ENCODE results near the gene DDX53. TPM values are rescaled to one million over a fixed set of nuclear protein-coding genes. Genes with fewer than 3 reads are reported as not detected.

Gene DDX53
- total RNA-seq (not detected), polyA plus RNA-seq (not detected)
- long read RNA-seq, donor 1: 0 reads
- long read RNA-seq, donor 2: 0 reads
- long read RNA-seq, donor 3: 0 reads

- Histone ChIP-seq H3K4me3 (no peak within 1 kb of the TSS), H3K36me3 (no peaks in the 10 kb centered on the region), H3K4me1 (no peaks in the 10 kb centered on the region), H3K27ac (no peak within 1 kb of the TSS), H3K27me3 (peaks cover 0 to 7% (median 0%) of the 10 kb centered on the region in 7 donors), H3K9me3 (no peaks in the 10 kb centered on the region)
- intact Hi-C loops (cut with DNase I): loop anchor here in 1 of 10 donors (10.0 kb wide), 1 partner anchor 555 kb away; no protein-coding TSS in a partner anchor
- DNase-seq (no peak), ATAC-seq (no peak)
- no peak for TF ChIP-seq CTCF (IDR thresholded peaks at IDR 0.05)
- 96 to 97% methylated on average over 23 of the region's 23 CpGs for WGBS, 2 donors
Measured at GRCh38 chrX:22999696-23000223, at the start of gene DDX53. DDX53 (plus strand) TSS chrX:22999960; CDS start chrX:23000058, 98 bp downstream.

- Histone ChIP-seq H3K36me3 (no peaks in the 10 kb centered on the region), H3K4me1 (peaks cover 0 to 12% (median 0%) of the 10 kb centered on the region in 9 donors), H3K27me3 (no peaks in the 10 kb centered on the region), H3K9me3 (no peaks in the 10 kb centered on the region), H3K27ac (no peak overlapping the region), H3K4me3 (no peak overlapping the region)
- peak in 1 of 8 donors; percentile 20 for ATAC-seq
- 69 to 72% methylated on average over 5 of the region's 5 CpGs for WGBS, 2 donors
- no peak for TF ChIP-seq CTCF (IDR thresholded peaks at IDR 0.05)
- no peak for DNase-seq
- intact Hi-C loops (cut with DNase I): no loop called here
Measured at GRCh38 chrX:22950269-22951266, 49.2 kb upstream of the DDX53 start.

GRCh38 chrX:22952010-22952409 is 47.8 kb upstream of the DDX53 start:
- ATAC-seq: no peak
- Histone ChIP-seq H3K27me3 (no peaks in the 10 kb centered on the region), H3K36me3 (no peaks in the 10 kb centered on the region), H3K9me3 (no peaks in the 10 kb centered on the region), H3K4me1 (peaks cover 0 to 12% (median 0%) of the 10 kb centered on the region in 9 donors), H3K27ac (no peak overlapping the region), H3K4me3 (no peak overlapping the region)
- no peak for TF ChIP-seq CTCF (IDR thresholded peaks at IDR 0.05)
- WGBS, 2 donors: 25 to 32% methylated on average over 6 of the region's 6 CpGs
- intact Hi-C loops (cut with DNase I): no loop called here
- DNase-seq: no peak

GRCh38 chrX:22958250-22958649 is 41.5 kb upstream of the DDX53 start:
- 88 to 97% methylated on average over 2 of the region's 2 CpGs for WGBS, 2 donors

More at GRCh38 chrX:22958250-22958649, 41.5 kb upstream of the DDX53 start:
- H3K27ac ChIP-seq: peak overlapping the region in 1 of 10 donors; percentile 76
- H3K36me3 ChIP-seq: no peaks in the 10 kb centered on the region
- no peaks in the 10 kb centered on the region for H3K4me1 ChIP-seq
- intact Hi-C loops (cut with DNase I): no loop called here
- DNase-seq (no peak), ATAC-seq (no peak)
- H3K4me3 ChIP-seq: no peak overlapping the region
- no peak for TF ChIP-seq CTCF (IDR thresholded peaks at IDR 0.05)
- no peaks in the 10 kb centered on the region for H3K9me3 ChIP-seq
- H3K27me3 ChIP-seq: no peaks in the 10 kb centered on the region

All from heart right ventricle (tissue), 16 donors.